ENCODE results near the gene FYCO1. TPM values are rescaled to one million over a fixed set of nuclear protein-coding genes. Genes with fewer than 3 reads are reported as not detected.

FYCO1 gene
- total and polyA plus RNA-seq, 7 donors, result 14.0 to 129 (median 68.3) TPM

GRCh38 chr3:45950686-45951600 lies 44.7 kb downstream of the FYCO1 start:
- ATAC-seq, result peak in 2 of 4 donors; percentile 11 to 19

GRCh38 chr3:45950131-45950530 lies 45.5 kb downstream of the FYCO1 start:
- 93 to 100% (median 98%) methylated on average over 2 of the region's 2 CpGs for WGBS, 3 donors
- Histone ChIP-seq H3K9me3 (no peaks in the 10 kb centered on the region), H3K4me3 (no peak overlapping the region), H3K27me3 (ENCODE audit: insufficient read depth in 3 of 3, low read length in 2 of 3) (no peaks in the 10 kb centered on the region), H3K4me1 (peaks cover 3% of the 10 kb centered on the region), H3K36me3 (ENCODE audit: insufficient read depth in 1 of 2, low read depth in 1 of 2) (peaks cover 7 to 99% of the 10 kb centered on the region in 2 donors), H3K27ac (peak overlapping the region; percentile 32)
- ATAC-seq (no peak), DNase-seq (no peak)
- intact Hi-C loops (cut with DNase I), result no loop called here
- TF ChIP-seq CTCF (IDR thresholded peaks at IDR 0.05), result no peak

More at GRCh38 chr3:45950686-45951600, 44.7 kb downstream of the FYCO1 start:
- peaks cover 3 to 100% of the 10 kb centered on the region in 2 donors for H3K36me3 ChIP-seq (ENCODE audit: insufficient read depth in 1 of 2, low read depth in 1 of 2)
- TF ChIP-seq CTCF (IDR thresholded peaks at IDR 0.05), result no peak
- DNase-seq, result no peak
- H3K27ac ChIP-seq, result peak overlapping the region; percentile 32
- intact Hi-C loops (cut with DNase I), result no loop called here
- 94 to 96% (median 95%) methylated on average over 6 of the region's 6 CpGs for WGBS, 3 donors
- H3K4me3 ChIP-seq, result no peak overlapping the region
- H3K9me3 ChIP-seq, result no peaks in the 10 kb centered on the region
- H3K4me1 ChIP-seq, result no peaks in the 10 kb centered on the region
- H3K27me3 ChIP-seq (ENCODE audit: insufficient read depth in 3 of 3, low read length in 2 of 3), result no peaks in the 10 kb centered on the region

- Histone ChIP-seq H3K9me3 (no peaks in the 10 kb centered on the region), H3K27me3 (ENCODE audit: insufficient read depth in 3 of 3, low read length in 2 of 3) (no peaks in the 10 kb centered on the region), H3K36me3 (ENCODE audit: insufficient read depth in 1 of 2, low read depth in 1 of 2) (peaks cover 6 to 96% of the 10 kb centered on the region in 2 donors), H3K4me3 (no peak overlapping the region), H3K4me1 (peaks cover 9% of the 10 kb centered on the region), H3K27ac (peak overlapping the region; percentile 53)
- no peak for ATAC-seq
- TF ChIP-seq CTCF (IDR thresholded peaks at IDR 0.05), result no peak
- DNase-seq, result no peak
- intact Hi-C loops (cut with DNase I), result no loop called here
- 88 to 100% (median 93%) methylated on average over 4 of the region's 4 CpGs for WGBS, 3 donors
These were observed 46.2 kb downstream of the FYCO1 start for GRCh38 chr3:45949432-45949831.

- Histone ChIP-seq H3K4me1 (peaks cover 9% of the 10 kb centered on the region), H3K36me3 (ENCODE audit: insufficient read depth in 1 of 2, low read depth in 1 of 2) (peaks cover 4 to 90% of the 10 kb centered on the region in 2 donors), H3K9me3 (no peaks in the 10 kb centered on the region), H3K4me3 (no peak overlapping the region), H3K27me3 (ENCODE audit: insufficient read depth in 3 of 3, low read length in 2 of 3) (no peaks in the 10 kb centered on the region), H3K27ac (peak overlapping the region; percentile 53)
- WGBS, 3 donors, result 88 to 96% (median 93%) methylated on average over 6 of the region's 6 CpGs
- DNase-seq (no peak), ATAC-seq (no peak)
- no peak for TF ChIP-seq CTCF (IDR thresholded peaks at IDR 0.05)
- intact Hi-C loops (cut with DNase I), result no loop called here
These were observed 46.7 kb downstream of the FYCO1 start for GRCh38 chr3:45948881-45949280.

Measured in psoas muscle (tissue), 8 donors.